ENCODE results near the gene ARPC2.

DNA sequence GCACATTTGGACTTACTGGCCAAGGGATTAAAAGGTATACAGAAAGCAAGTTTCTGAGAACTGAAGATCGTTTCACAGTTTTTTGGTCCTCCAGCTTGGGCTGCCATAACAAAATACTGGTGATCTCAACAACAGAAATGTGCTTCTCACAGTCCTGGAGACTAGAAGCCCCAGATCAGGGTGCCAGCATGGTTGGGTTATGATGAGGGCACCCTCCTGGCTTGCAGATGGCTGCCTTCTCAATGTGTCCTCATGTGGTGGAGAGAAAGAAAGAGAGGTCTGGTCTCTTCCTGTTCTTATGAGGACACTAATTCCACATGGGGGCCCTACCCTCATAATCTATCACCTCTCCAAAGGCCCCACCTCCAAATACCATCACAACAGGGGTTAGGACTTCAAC, 30.1 kb upstream of the ARPC2 start:
- TF ChIP-seq POLR2A (IDR thresholded peaks at IDR 0.05; ENCODE audit: low read depth, low read length) (no peak), ZNF384 (IDR thresholded peaks at IDR 0.05; ENCODE audit: borderline replicate concordance, low read depth, low read length) (no peak), TAF1 (IDR thresholded peaks at IDR 0.05; ENCODE audit: borderline replicate concordance, low read depth, low read length) (no peak), SP1 (IDR thresholded peaks at IDR 0.05; ENCODE audit: low read depth, low read length) (no peak), PAX8 (IDR thresholded peaks at IDR 0.05) (no peak), EZH2 (IDR thresholded peaks at IDR 0.05; ENCODE audit: borderline replicate concordance, control insufficient read depth, low read depth, low read length) (no peak), CEBPB (IDR thresholded peaks at IDR 0.05; ENCODE audit: borderline replicate concordance in 1 of 2, low read depth in 2 of 2, low read length in 2 of 2) (no peak), SMC3 (IDR thresholded peaks at IDR 0.05; ENCODE audit: borderline replicate concordance, low read length) (no peak), FOXK2 (IDR thresholded peaks at IDR 0.05) (no peak), ETV6 (conservative IDR thresholded peaks at IDR 0.05 in 1 of 2, IDR thresholded peaks at IDR 0.05 in 1 of 2; ENCODE audit: borderline replicate concordance in 1 of 2, low read depth in 1 of 2) (no peak), POLR2AphosphoS5 (IDR thresholded peaks at IDR 0.05; ENCODE audit: low read length) (no peak), MXI1 (IDR thresholded peaks at IDR 0.05; ENCODE audit: low read depth, low read length) (no peak)
- TF ChIP-seq, protein P1, sequence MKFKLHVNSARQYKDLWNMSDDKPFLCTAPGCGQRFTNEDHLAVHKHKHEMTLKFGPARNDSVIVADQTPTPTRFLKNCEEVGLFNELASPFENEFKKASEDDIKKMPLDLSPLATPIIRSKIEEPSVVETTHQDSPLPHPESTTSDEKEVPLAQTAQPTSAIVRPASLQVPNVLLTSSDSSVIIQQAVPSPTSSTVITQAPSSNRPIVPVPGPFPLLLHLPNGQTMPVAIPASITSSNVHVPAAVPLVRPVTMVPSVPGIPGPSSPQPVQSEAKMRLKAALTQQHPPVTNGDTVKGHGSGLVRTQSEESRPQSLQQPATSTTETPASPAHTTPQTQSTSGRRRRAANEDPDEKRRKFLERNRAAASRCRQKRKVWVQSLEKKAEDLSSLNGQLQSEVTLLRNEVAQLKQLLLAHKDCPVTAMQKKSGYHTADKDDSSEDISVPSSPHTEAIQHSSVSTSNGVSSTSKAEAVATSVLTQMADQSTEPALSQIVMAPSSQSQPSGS (IDR thresholded peaks at IDR 0.05; ENCODE audit: low read length), result no peak
- TF ChIP-seq, protein P2, sequence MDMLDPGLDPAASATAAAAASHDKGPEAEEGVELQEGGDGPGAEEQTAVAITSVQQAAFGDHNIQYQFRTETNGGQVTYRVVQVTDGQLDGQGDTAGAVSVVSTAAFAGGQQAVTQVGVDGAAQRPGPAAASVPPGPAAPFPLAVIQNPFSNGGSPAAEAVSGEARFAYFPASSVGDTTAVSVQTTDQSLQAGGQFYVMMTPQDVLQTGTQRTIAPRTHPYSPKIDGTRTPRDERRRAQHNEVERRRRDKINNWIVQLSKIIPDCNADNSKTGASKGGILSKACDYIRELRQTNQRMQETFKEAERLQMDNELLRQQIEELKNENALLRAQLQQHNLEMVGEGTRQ (IDR thresholded peaks at IDR 0.05; ENCODE audit: borderline replicate concordance, low read depth, low read length), result no peak

Data from GM12878 (cell line).